ENCODE measurements around the gene MEOX1.

MEOX1 gene

GRCh38 chr17:43619705-43620104, 42.0 kb downstream of the MEOX1 start:
- Histone ChIP-seq H3K27me3 (ENCODE audit: control insufficient read depth, insufficient read depth, low read length) (no peaks in the 10 kb centered on the region), H3K27ac (ENCODE audit: low read depth, low read length) (no peak overlapping the region), H3K4me3 (ENCODE audit: low read length) (no peak overlapping the region), H3K4me1 (ENCODE audit: control insufficient read depth, insufficient read depth, low read length) (peaks cover 3% of the 10 kb centered on the region), H3K9ac (ENCODE audit: low read length) (no peak overlapping the region), H3K36me3 (ENCODE audit: control insufficient read depth, insufficient read depth, low read length) (no peaks in the 10 kb centered on the region)

GRCh38 chr17:43618276-43618675, 43.4 kb downstream of the MEOX1 start:
- peaks cover 12% of the 10 kb centered on the region for H3K4me1 ChIP-seq (ENCODE audit: control insufficient read depth, insufficient read depth, low read length)
- no peak overlapping the region for H3K9ac ChIP-seq (ENCODE audit: low read length)
- H3K27ac ChIP-seq (ENCODE audit: low read depth, low read length) = no peak overlapping the region
- no peaks in the 10 kb centered on the region for H3K27me3 ChIP-seq (ENCODE audit: control insufficient read depth, insufficient read depth, low read length)
- H3K4me3 ChIP-seq (ENCODE audit: low read length) = no peak overlapping the region
- H3K36me3 ChIP-seq (ENCODE audit: control insufficient read depth, insufficient read depth, low read length) = no peaks in the 10 kb centered on the region

GRCh38 chr17:43616852-43617251, 44.9 kb downstream of the MEOX1 start:
- Histone ChIP-seq H3K4me1 (ENCODE audit: control insufficient read depth, insufficient read depth, low read length) (peaks cover 12% of the 10 kb centered on the region), H3K4me3 (ENCODE audit: low read length) (no peak overlapping the region), H3K27me3 (ENCODE audit: control insufficient read depth, insufficient read depth, low read length) (no peaks in the 10 kb centered on the region), H3K36me3 (ENCODE audit: control insufficient read depth, insufficient read depth, low read length) (no peaks in the 10 kb centered on the region), H3K27ac (ENCODE audit: low read depth, low read length) (no peak overlapping the region), H3K9ac (ENCODE audit: low read length) (no peak overlapping the region)

GRCh38 chr17:43616421-43616820, 45.3 kb downstream of the MEOX1 start:
- H3K36me3 ChIP-seq (ENCODE audit: control insufficient read depth, insufficient read depth, low read length) = no peaks in the 10 kb centered on the region
- peaks cover 12% of the 10 kb centered on the region for H3K4me1 ChIP-seq (ENCODE audit: control insufficient read depth, insufficient read depth, low read length)
- H3K4me3 ChIP-seq (ENCODE audit: low read length) = no peak overlapping the region
- H3K9ac ChIP-seq (ENCODE audit: low read length) = no peak overlapping the region
- no peaks in the 10 kb centered on the region for H3K27me3 ChIP-seq (ENCODE audit: control insufficient read depth, insufficient read depth, low read length)
- H3K27ac ChIP-seq (ENCODE audit: low read depth, low read length) = no peak overlapping the region

- no peak overlapping the region for H3K9ac ChIP-seq (ENCODE audit: low read length)
- H3K4me3 ChIP-seq (ENCODE audit: low read length) = no peak overlapping the region
- peaks cover 12% of the 10 kb centered on the region for H3K4me1 ChIP-seq (ENCODE audit: control insufficient read depth, insufficient read depth, low read length)
- H3K27me3 ChIP-seq (ENCODE audit: control insufficient read depth, insufficient read depth, low read length) = no peaks in the 10 kb centered on the region
- H3K36me3 ChIP-seq (ENCODE audit: control insufficient read depth, insufficient read depth, low read length) = no peaks in the 10 kb centered on the region
- no peak overlapping the region for H3K27ac ChIP-seq (ENCODE audit: low read depth, low read length)
Observed at GRCh38 chr17:43616029-43616351, 45.7 kb downstream of the MEOX1 start.

- no peaks in the 10 kb centered on the region for H3K36me3 ChIP-seq (ENCODE audit: control insufficient read depth, insufficient read depth, low read length)
- H3K4me1 ChIP-seq (ENCODE audit: control insufficient read depth, insufficient read depth, low read length) = peaks cover 12% of the 10 kb centered on the region
- H3K27me3 ChIP-seq (ENCODE audit: control insufficient read depth, insufficient read depth, low read length) = no peaks in the 10 kb centered on the region
- no peak overlapping the region for H3K27ac ChIP-seq (ENCODE audit: low read depth, low read length)
- H3K9ac ChIP-seq (ENCODE audit: low read length) = no peak overlapping the region
- H3K4me3 ChIP-seq (ENCODE audit: low read length) = no peak overlapping the region
Observed at GRCh38 chr17:43615330-43616028, 46.2 kb downstream of the MEOX1 start.

- H3K4me1 ChIP-seq (ENCODE audit: control insufficient read depth, insufficient read depth, low read length) = peaks cover 12% of the 10 kb centered on the region
- no peaks in the 10 kb centered on the region for H3K36me3 ChIP-seq (ENCODE audit: control insufficient read depth, insufficient read depth, low read length)
- H3K27ac ChIP-seq (ENCODE audit: low read depth, low read length) = no peak overlapping the region
- no peak overlapping the region for H3K9ac ChIP-seq (ENCODE audit: low read length)
- H3K4me3 ChIP-seq (ENCODE audit: low read length) = no peak overlapping the region
- H3K27me3 ChIP-seq (ENCODE audit: control insufficient read depth, insufficient read depth, low read length) = no peaks in the 10 kb centered on the region
Observed at GRCh38 chr17:43614561-43614960, 47.2 kb downstream of the MEOX1 start.

GRCh38 chr17:43613917-43614316, 47.8 kb downstream of the MEOX1 start:
- Histone ChIP-seq H3K27me3 (ENCODE audit: control insufficient read depth, insufficient read depth, low read length) (no peaks in the 10 kb centered on the region), H3K4me1 (ENCODE audit: control insufficient read depth, insufficient read depth, low read length) (peaks cover 12% of the 10 kb centered on the region), H3K27ac (ENCODE audit: low read depth, low read length) (no peak overlapping the region), H3K9ac (ENCODE audit: low read length) (no peak overlapping the region), H3K36me3 (ENCODE audit: control insufficient read depth, insufficient read depth, low read length) (no peaks in the 10 kb centered on the region), H3K4me3 (ENCODE audit: low read length) (no peak overlapping the region)

- Histone ChIP-seq H3K9ac (ENCODE audit: low read length) (no peak overlapping the region), H3K4me1 (ENCODE audit: control insufficient read depth, insufficient read depth, low read length) (peaks cover 12% of the 10 kb centered on the region), H3K36me3 (ENCODE audit: control insufficient read depth, insufficient read depth, low read length) (no peaks in the 10 kb centered on the region), H3K27me3 (ENCODE audit: control insufficient read depth, insufficient read depth, low read length) (no peaks in the 10 kb centered on the region), H3K27ac (ENCODE audit: low read depth, low read length) (no peak overlapping the region), H3K4me3 (ENCODE audit: low read length) (no peak overlapping the region)
Observed at GRCh38 chr17:43612515-43612914, 49.2 kb downstream of the MEOX1 start.

GRCh38 chr17:43611230-43611969, 50.3 kb downstream of the MEOX1 start:
- no peaks in the 10 kb centered on the region for H3K36me3 ChIP-seq (ENCODE audit: control insufficient read depth, insufficient read depth, low read length)
- peaks cover 12% of the 10 kb centered on the region for H3K4me1 ChIP-seq (ENCODE audit: control insufficient read depth, insufficient read depth, low read length)
- no peak overlapping the region for H3K4me3 ChIP-seq (ENCODE audit: low read length)
- H3K9ac ChIP-seq (ENCODE audit: low read length) = no peak overlapping the region
- no peak overlapping the region for H3K27ac ChIP-seq (ENCODE audit: low read depth, low read length)
- H3K27me3 ChIP-seq (ENCODE audit: control insufficient read depth, insufficient read depth, low read length) = no peaks in the 10 kb centered on the region

GRCh38 chr17:43609613-43610385, 51.9 kb downstream of the MEOX1 start:
- Histone ChIP-seq H3K36me3 (ENCODE audit: control insufficient read depth, insufficient read depth, low read length) (no peaks in the 10 kb centered on the region), H3K4me3 (ENCODE audit: low read length) (no peak overlapping the region), H3K4me1 (ENCODE audit: control insufficient read depth, insufficient read depth, low read length) (peaks cover 10% of the 10 kb centered on the region)

GRCh38 chr17:43608313-43608712, 53.4 kb downstream of the MEOX1 start:
- Histone ChIP-seq H3K4me1 (ENCODE audit: control insufficient read depth, insufficient read depth, low read length) (no peaks in the 10 kb centered on the region), H3K36me3 (ENCODE audit: control insufficient read depth, insufficient read depth, low read length) (no peaks in the 10 kb centered on the region)

More at GRCh38 chr17:43609613-43610385, 51.9 kb downstream of the MEOX1 start:
- no peak overlapping the region for H3K27ac ChIP-seq (ENCODE audit: low read depth, low read length)
- H3K27me3 ChIP-seq (ENCODE audit: control insufficient read depth, insufficient read depth, low read length) = no peaks in the 10 kb centered on the region
- no peak overlapping the region for H3K9ac ChIP-seq (ENCODE audit: low read length)

More at GRCh38 chr17:43608313-43608712, 53.4 kb downstream of the MEOX1 start:
- Histone ChIP-seq H3K9ac (ENCODE audit: low read length) (no peak overlapping the region), H3K4me3 (ENCODE audit: low read length) (no peak overlapping the region), H3K27me3 (ENCODE audit: control insufficient read depth, insufficient read depth, low read length) (no peaks in the 10 kb centered on the region), H3K27ac (ENCODE audit: low read depth, low read length) (no peak overlapping the region)
